H9 (cell line): ENCODE data around the gene PMAIP1. TPM values are rescaled to one million over a fixed set of nuclear protein-coding genes. Genes with fewer than 3 reads are reported as not detected.

Experiments
- DNase-seq: peaks from one replicate; pipeline ENCODE4 v3.0.0-alpha.2; 2017
- H2AFZ ChIP-seq: one replicate; pipeline ENCODE4 v1.6.1; 2013; ENCODE audit warnings: mild to moderate bottlenecking, low read length, control low read depth, moderate library complexity
- H2AK5ac ChIP-seq: 2 replicates; pipeline ENCODE4 v1.6.1; 2013; ENCODE audit warnings: low read length, control low read depth, mixed read lengths; ENCODE audit not compliant: insufficient read length
- H2BK120ac ChIP-seq: one replicate; pipeline ENCODE4 v1.6.1; 2013; ENCODE audit warnings: low read depth, mild to moderate bottlenecking, low read length, control low read depth, inconsistent platforms; ENCODE audit not compliant: poor library complexity, severe bottlenecking
- H2BK12ac ChIP-seq: 2 replicates; pipeline ENCODE4 v1.6.1; 2013; ENCODE audit warnings: low read length, control low read depth, mixed read lengths, low read depth; ENCODE audit not compliant: insufficient read length
- H2BK15ac ChIP-seq: 2 replicates; pipeline ENCODE4 v1.6.1; 2013; ENCODE audit warnings: low read depth, low read length, control low read depth
- H2BK20ac ChIP-seq: one replicate; pipeline ENCODE4 v1.6.1; 2013; ENCODE audit warnings: low read depth, mild to moderate bottlenecking, low read length, control low read depth, inconsistent platforms; ENCODE audit not compliant: poor library complexity, severe bottlenecking
- H2BK5ac ChIP-seq: 2 replicates; pipeline ENCODE4 v1.6.1; 2013; ENCODE audit warnings: low read length, control low read depth, mixed read lengths; ENCODE audit not compliant: insufficient read length
- H3K14ac ChIP-seq: 2 replicates; pipeline ENCODE4 v1.6.1; 2013; ENCODE audit warnings: low read length, control low read depth; ENCODE audit not compliant: insufficient read depth
- H3K18ac ChIP-seq: 2 replicates; pipeline ENCODE4 v1.6.1; 2013; ENCODE audit warnings: low read depth, mild to moderate bottlenecking, mixed read lengths, low read length, control low read depth; ENCODE audit not compliant: insufficient read length
- H3K23ac ChIP-seq: 2 replicates; pipeline ENCODE4 v1.6.1; 2013; ENCODE audit warnings: low read length, control low read depth, mixed read lengths, low read depth; ENCODE audit not compliant: insufficient read length
- H3K23me2 ChIP-seq: 2 replicates; pipeline ENCODE4 v1.6.1; 2013; ENCODE audit warnings: low read depth, mild to moderate bottlenecking, mixed read lengths, low read length, control low read depth; ENCODE audit not compliant: insufficient read length, poor library complexity, severe bottlenecking
- H3K27ac ChIP-seq: 2 replicates; pipeline ENCODE4 v1.5.1; 2013; ENCODE audit warnings: low read length, control low read depth, mixed read lengths, low read depth; ENCODE audit not compliant: insufficient read length
- H3K27me3 ChIP-seq: 2 replicates; pipeline ENCODE4 v1.6.1; 2013; ENCODE audit warnings: low read length, control low read depth, inconsistent platforms; ENCODE audit not compliant: insufficient read depth
- H3K4ac ChIP-seq: 2 replicates; pipeline ENCODE4 v1.6.1; 2013; ENCODE audit warnings: low read depth, mild to moderate bottlenecking, control low read depth, inconsistent platforms, low read length, moderate library complexity
- H3K4me1 ChIP-seq: 2 replicates; pipeline ENCODE4 v1.6.1; 2013; ENCODE audit warnings: low read length, control low read depth, inconsistent platforms; ENCODE audit not compliant: insufficient read depth
- H3K4me2 ChIP-seq: 2 replicates; pipeline ENCODE4 v1.6.1; 2013; ENCODE audit warnings: low read length, control low read depth, mixed read lengths; ENCODE audit not compliant: insufficient read length, insufficient read depth
- H3K56ac ChIP-seq: 2 replicates; pipeline ENCODE4 v1.6.1; 2013; ENCODE audit warnings: low read depth, mild to moderate bottlenecking, mixed read lengths, low read length, control low read depth; ENCODE audit not compliant: insufficient read length
- H3K79me1 ChIP-seq: 2 replicates; pipeline ENCODE4 v1.6.1; 2013; ENCODE audit warnings: low read depth, mild to moderate bottlenecking, moderate library complexity, low read length, control low read depth, inconsistent platforms; ENCODE audit not compliant: insufficient read depth, poor library complexity, severe bottlenecking
- H3K79me2 ChIP-seq: 2 replicates; pipeline ENCODE4 v1.6.1; 2013; ENCODE audit warnings: low read length, control low read depth, inconsistent platforms; ENCODE audit not compliant: insufficient read depth
- H3K9ac ChIP-seq: 2 replicates; pipeline ENCODE4 v1.6.1; 2013; ENCODE audit warnings: low read length, control low read depth, mixed read lengths; ENCODE audit not compliant: insufficient read length; ENCODE audit errors: extremely low read depth
- H3K9me3 ChIP-seq: one replicate; pipeline ENCODE4 v1.6.1; 2013; ENCODE audit warnings: low read depth, low read length, inconsistent platforms; ENCODE audit not compliant: control insufficient read depth
- H3T11ph ChIP-seq: one replicate; pipeline ENCODE4 v1.6.1; 2013; ENCODE audit warnings: mild to moderate bottlenecking, low read length, control low read depth, inconsistent platforms
- H4K20me1 ChIP-seq: one replicate; pipeline ENCODE4 v1.6.1; 2013; ENCODE audit not compliant: control insufficient read depth, insufficient read length, insufficient read depth
- H4K5ac ChIP-seq: 2 replicates; pipeline ENCODE4 v1.6.1; 2013; ENCODE audit warnings: low read depth, mild to moderate bottlenecking, mixed read lengths, low read length, control low read depth; ENCODE audit not compliant: insufficient read length
- H4K8ac ChIP-seq: replicated peaks from 2 replicates; pipeline ENCODE4 v1.6.1; 2013; ENCODE audit warnings: low read length, control low read depth, mixed read lengths, low read depth; ENCODE audit not compliant: insufficient read length
- H4K91ac ChIP-seq: 2 replicates; pipeline ENCODE4 v1.6.1; 2013; ENCODE audit warnings: low read depth, mild to moderate bottlenecking, moderate library complexity, mixed read lengths, low read length, control low read depth; ENCODE audit not compliant: insufficient read length
- H3K27ac Mint-ChIP-seq, 3 experiments: 2 replicates in 2 of 3; 3 replicates in 1 of 3; pipeline ENCODE4 v1.8.0; 2020 to 2021; ENCODE audit warnings: mixed read lengths in 3 of 3, mild to moderate bottlenecking in 1 of 3, moderate library complexity in 1 of 3
- H3K27me3 Mint-ChIP-seq: 2 replicates; pipeline ENCODE4 v1.8.0; 2021; ENCODE audit warnings: low read depth, mild to moderate bottlenecking, moderate library complexity, mixed read lengths
- H3K36me3 Mint-ChIP-seq, 3 experiments: 2 replicates in 2 of 3; 3 replicates in 1 of 3; pipeline ENCODE4 v1.8.0; 2020 to 2021; ENCODE audit warnings: low read depth in 3 of 3, mixed read lengths in 3 of 3; ENCODE audit not compliant: insufficient read depth in 1 of 3
- H3K4me1 Mint-ChIP-seq, 2 experiments: 2 replicates each; pipeline ENCODE4 v1.8.0; 2020; ENCODE audit warnings: mixed read lengths in 2 of 2
- H3K4me3 Mint-ChIP-seq, 2 experiments: 2 replicates in 1 of 2; 3 replicates in 1 of 2; pipeline ENCODE4 v1.8.0; 2020 to 2021; ENCODE audit warnings: mild to moderate bottlenecking in 2 of 2, mixed read lengths in 2 of 2, moderate library complexity in 1 of 2
- H3K9me3 Mint-ChIP-seq, 2 experiments: 2 replicates in 1 of 2; 3 replicates in 1 of 2; pipeline ENCODE4 v1.8.0; 2020; ENCODE audit warnings: mild to moderate bottlenecking in 2 of 2, mixed read lengths in 2 of 2, moderate library complexity in 1 of 2
- WGBS: extraction: QIAGEN DNeasy Blood & Tissue Kit; methylation state at CpG from one replicate; pipeline ENCODE4 v1.1.7; 2013; ENCODE audit warnings: missing lambda C conversion rate, low lambda C conversion rate, mixed read lengths; ENCODE audit not compliant: insufficient read length; ENCODE audit errors: extremely low coverage; 5-methylcytosine and 5-hydroxymethylcytosine counted together
- total RNA-seq: library from RNA; stranded (reverse); gene quantifications from 2 replicates; pipeline ENCODE4 v1.2.1, GENCODE V29; 2021
- TF ChIP-seq, protein P1 (sequence below): fragments of 200-600 bp; sonication (generic); conservative IDR thresholded peaks from 3 replicates; pipeline ENCODE4 v1.8.0; 2021; ENCODE audit warnings: antibody characterized with exemption, mild to moderate bottlenecking

The PMAIP1 gene
- total RNA-seq, 1 experiment from 2014 or later: 152 TPM

DNA sequence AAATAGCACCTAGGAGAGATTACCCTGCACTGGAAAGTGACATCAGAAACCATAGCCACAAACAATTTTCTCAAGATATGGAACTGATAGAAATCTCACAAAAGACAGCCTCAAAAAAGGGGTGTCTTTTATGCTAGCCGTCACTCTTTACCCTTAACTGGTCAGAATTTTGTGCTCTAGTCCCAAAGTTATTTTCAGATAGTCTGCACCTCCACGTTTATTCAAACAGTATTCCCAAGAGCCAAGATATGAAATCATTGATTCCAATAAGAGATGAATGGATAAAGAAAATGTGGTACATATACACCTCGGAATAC lies 23.5 kb upstream of the PMAIP1 start:
- Histone ChIP-seq H2AFZ (no peak overlapping the region), H4K91ac (no peak overlapping the region), H3K56ac (no peak overlapping the region), H3K23me2 (no peaks in the 10 kb centered on the region), H3K9ac (no peak overlapping the region), H4K8ac (no peak overlapping the region), H3K27ac (no peak overlapping the region), H4K5ac (no peak overlapping the region), H3K4ac (no peak overlapping the region), H2BK120ac (no peak overlapping the region), H2AK5ac (no peak overlapping the region), H3K4me1 (peaks cover 6% of the 10 kb centered on the region; the same call in 1 of the 2 replicates), H3K23ac (no peak overlapping the region), H2BK15ac (no peak overlapping the region), H2BK20ac (no peak overlapping the region), H3K27me3 (no peaks in the 10 kb centered on the region), H3T11ph (no peak overlapping the region), H3K4me2 (no peak overlapping the region), H4K20me1 (no peaks in the 10 kb centered on the region), H3K18ac (no peak overlapping the region), H2BK5ac (no peak overlapping the region), H2BK12ac (no peak overlapping the region), H3K79me1 (no peaks in the 10 kb centered on the region), H3K14ac (no peak overlapping the region), H3K79me2 (no peaks in the 10 kb centered on the region), H3K9me3 (no peaks in the 10 kb centered on the region)
- H3K27ac Mint-ChIP-seq: no peak overlapping the region
- no peaks in the 10 kb centered on the region; the same call in 1 of the 2 replicates for H3K27me3 Mint-ChIP-seq
- TF ChIP-seq, protein P1, sequence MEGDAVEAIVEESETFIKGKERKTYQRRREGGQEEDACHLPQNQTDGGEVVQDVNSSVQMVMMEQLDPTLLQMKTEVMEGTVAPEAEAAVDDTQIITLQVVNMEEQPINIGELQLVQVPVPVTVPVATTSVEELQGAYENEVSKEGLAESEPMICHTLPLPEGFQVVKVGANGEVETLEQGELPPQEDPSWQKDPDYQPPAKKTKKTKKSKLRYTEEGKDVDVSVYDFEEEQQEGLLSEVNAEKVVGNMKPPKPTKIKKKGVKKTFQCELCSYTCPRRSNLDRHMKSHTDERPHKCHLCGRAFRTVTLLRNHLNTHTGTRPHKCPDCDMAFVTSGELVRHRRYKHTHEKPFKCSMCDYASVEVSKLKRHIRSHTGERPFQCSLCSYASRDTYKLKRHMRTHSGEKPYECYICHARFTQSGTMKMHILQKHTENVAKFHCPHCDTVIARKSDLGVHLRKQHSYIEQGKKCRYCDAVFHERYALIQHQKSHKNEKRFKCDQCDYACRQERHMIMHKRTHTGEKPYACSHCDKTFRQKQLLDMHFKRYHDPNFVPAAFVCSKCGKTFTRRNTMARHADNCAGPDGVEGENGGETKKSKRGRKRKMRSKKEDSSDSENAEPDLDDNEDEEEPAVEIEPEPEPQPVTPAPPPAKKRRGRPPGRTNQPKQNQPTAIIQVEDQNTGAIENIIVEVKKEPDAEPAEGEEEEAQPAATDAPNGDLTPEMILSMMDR: no peak
- no peaks in the 10 kb centered on the region for H3K36me3 Mint-ChIP-seq
- H3K4me1 Mint-ChIP-seq: peaks cover 28 to 33% of the 10 kb centered on the region in 2 experiments
- DNase-seq: no peak
- WGBS: no CpG with 5 or more reads among the region's 3 CpGs
- peaks cover 0 to 3% of the 10 kb centered on the region in 2 experiments; a peak in 1 of 5 replicates for H3K9me3 Mint-ChIP-seq
- H3K4me3 Mint-ChIP-seq: no peak overlapping the region
